Hematopoietic multipotent progenitor cell treated with erythropoietin and hydrocortisone succinate and interleukin-3 and kit ligand, for 8 days (in vitro differentiated cells): ENCODE data around the gene UBA6.

Experiments used
- DNase-seq: peaks from one replicate; pipeline ENCODE4 v3.0.0-alpha.2; 2015

The UBA6 gene

GRCh38 chr4:67575232-67576058, 125.5 kb downstream of the UBA6 start:
- peak; percentile 65 for DNase-seq

- peak; percentile 40 for DNase-seq
These were observed 127.8 kb downstream of the UBA6 start for GRCh38 chr4:67573193-67573592.

DNA sequence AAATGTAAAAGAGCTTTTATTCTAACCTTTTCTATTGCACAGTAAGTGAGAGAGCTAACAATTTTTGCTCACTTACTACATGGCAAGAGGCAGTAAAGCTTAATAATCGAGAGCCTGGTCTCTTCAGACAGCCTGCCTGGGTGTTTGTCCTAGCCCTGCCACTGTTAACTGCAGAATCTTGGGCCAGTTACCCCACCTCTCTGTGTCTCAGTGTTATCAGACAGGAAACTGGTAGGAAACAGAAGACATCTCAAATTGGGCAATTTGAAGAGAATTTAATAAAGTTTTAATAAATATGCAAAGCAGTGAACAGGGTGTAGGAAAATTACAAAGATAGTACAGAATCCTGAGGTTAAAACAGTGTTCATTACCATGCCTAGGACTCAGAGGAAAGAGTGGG, 129.0 kb downstream of the UBA6 start:
- DNase-seq: peak; percentile 82

DNA sequence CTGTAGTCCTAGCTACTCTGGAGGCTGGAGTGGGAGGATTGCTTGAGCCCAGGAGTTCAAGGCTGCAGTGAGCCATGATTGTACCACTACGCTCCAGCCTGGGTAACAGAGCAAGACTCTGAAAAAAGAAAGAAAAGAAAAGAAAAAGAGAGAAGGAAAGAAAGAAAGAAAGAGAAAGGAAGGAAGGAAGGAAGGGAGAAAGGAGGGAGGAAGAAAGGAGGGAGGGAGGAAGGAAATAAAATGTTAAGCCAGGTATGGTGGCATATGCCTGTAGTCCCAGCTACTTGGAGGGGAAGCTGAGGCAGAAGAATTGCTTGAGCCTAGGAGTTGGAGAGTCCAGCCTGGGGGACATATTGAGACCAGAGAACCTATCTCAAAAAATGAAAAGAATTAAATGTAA, 130.4 kb downstream of the UBA6 start:
- no peak for DNase-seq

- DNase-seq: no peak
These were observed 132.1 kb downstream of the UBA6 start for GRCh38 chr4:67568820-67569219.

- no peak for DNase-seq
These were observed 134.6 kb downstream of the UBA6 start for GRCh38 chr4:67566335-67566734.

GRCh38 chr4:67565284-67565683, 135.7 kb downstream of the UBA6 start:
- no peak for DNase-seq
